Measurements from ENCODE around the gene SNRPB.

- TF ChIP-seq CTCF (conservative IDR thresholded peaks at IDR 0.05 in 1 of 2, IDR thresholded peaks at IDR 0.05 in 1 of 2; ENCODE audit: low read depth in 1 of 2, low read length in 2 of 2) (peak; percentile 62 to 94), EZH2 (IDR thresholded peaks at IDR 0.05; ENCODE audit: low read length, missing control alignments) (no peak)
Observed at GRCh38 chr20:2451939-2452732, 18.5 kb downstream of the SNRPB start.

Measured in fibroblast of lung (primary cell).